NOMO-1 (cell line): ENCODE data around the gene LOXHD1.

Experiments
- DNase-seq, 2 experiments: peaks; one replicate each; lab custom pipeline; 2025; ENCODE audit not compliant: unreplicated experiment in 2 of 2; lab: John Stamatoyannopoulos, UW

LOXHD1 gene

DNA sequence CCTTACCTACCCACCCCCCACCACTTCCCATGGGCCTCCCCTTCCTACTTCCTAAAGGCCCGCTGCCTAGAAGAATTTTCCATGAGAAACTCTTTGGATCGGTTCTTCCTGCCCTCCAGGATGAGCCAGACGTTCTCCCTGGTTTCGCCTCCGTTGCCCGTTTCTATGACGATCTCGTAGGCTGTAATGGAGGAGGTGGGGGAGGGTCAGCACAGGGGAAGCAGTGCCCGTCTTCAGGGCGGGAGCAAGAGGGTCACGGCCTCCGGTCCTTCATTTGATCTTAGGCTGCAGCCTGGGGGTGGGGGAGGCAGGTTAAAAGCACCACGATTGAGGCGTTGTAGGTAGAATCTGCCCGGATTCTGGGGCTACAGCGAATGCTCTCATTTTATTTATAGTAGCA is 172.0 kb downstream of the LOXHD1 start:
- DNase-seq = no peak

DNA sequence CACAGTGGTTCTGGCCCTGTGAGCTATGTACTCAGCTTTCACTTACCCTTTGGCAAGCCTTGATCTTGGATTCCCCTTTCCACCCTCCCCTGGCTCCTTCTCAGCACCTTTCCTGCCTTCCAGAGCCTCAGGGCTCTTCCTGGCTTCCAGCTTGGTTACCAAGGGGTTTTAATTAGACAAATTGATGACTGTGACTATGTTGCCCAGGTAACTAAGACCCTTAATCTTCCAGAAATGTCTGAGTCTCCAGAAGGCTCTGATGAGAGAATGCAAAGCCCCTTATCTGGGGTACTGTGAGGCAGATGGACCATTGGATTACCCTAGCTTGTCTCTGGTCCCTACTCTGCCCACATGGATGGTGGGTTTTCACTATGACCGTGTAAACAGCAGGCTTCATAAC is 174.2 kb downstream of the LOXHD1 start:
- no peak for DNase-seq

DNA sequence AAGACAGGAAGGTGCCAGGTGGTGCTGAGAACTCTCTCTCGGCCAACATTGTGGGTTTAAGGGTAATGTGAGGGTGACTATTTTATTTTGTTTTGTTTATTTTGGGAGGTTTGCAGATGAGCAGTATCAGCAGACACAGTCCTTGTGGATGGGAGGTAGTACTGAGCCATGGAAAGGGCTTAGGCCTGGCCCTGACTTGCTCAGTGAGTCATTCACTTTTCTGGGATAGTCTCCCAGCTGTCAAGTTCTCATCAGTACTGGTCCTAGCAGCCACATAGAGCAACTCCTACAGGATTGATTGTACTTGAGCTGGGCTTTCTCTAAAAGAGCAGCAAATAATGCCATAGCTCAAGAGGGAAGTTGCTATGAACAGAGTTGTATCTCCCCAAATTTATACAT is 175.2 kb downstream of the LOXHD1 start:
- no peak for DNase-seq

DNA sequence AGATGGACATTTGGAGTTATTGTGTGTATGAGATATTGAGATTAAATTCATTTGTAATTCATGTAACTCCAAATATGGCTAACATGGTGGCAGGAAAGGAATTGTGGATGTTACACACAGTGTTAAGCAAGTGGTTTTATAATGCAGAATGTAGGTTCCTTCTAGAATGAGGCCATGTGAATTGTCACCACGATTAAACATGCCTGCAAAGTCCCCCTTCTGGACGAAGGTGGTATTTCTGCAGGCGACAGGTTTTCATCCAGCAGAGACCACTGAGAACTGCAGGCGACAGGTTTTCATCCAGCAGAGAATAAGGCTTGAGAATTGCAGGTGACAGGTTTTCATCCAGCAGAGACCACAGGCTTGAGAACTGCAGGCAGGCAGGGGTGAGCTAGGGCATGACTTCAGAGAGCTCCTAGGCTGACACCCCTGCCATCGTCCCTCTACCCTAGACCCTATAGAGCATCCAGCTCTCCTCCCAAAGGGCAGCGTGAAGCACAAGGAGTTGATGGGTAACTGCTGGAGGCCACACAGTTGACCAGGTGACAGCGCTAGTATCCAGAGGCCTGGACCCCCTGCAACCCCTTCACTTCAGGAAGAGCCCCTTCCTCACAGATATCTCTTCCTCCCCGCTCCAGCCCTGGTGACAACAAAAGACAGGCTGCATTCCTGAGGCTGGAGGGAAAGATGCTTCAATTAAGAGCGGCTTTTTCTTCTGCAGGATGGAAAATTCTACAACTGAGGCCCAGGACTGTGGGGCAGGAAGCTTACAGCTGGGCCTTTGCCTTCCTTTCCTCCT is 175.8 kb downstream of the LOXHD1 start:
- no peak for DNase-seq

DNA sequence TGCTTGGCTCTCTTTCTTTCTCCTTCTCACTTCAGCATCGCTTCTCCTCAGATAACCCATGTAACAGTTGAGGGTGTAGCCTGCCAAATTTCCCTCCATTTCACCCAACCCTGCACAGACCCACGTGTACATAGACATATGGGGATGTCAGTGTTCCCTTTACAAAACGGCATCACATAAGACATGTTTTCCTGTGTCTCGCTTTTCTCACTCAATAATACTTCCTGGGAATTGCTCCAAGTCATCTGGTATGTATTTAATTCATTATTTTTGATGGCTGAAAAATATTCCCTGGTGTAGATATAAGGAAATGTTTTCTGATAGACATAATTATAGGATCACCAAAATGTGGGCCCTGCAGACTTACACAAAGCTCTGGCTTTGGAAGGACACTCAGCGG is 176.8 kb downstream of the LOXHD1 start:
- DNase-seq = no peak

DNA sequence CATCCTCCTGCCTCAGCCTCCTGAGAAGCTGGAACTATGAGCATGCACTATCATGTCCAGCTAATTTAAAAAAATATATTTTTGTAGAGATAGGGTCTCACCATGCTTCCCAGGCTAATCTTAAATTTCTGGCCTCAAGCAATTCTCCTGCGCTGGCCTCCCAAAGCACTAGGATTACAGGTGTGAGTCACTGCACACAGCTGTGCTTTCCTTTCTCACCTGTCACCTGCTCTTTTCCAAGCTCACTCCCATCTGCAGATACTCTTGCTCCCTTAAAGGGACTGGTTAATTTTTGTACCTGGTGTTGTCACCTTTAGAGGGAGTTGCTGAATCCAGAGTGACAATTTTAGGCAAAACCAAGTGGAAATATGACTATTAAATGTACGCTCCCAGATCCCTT is 178.2 kb downstream of the LOXHD1 start:
- no peak for DNase-seq

DNA sequence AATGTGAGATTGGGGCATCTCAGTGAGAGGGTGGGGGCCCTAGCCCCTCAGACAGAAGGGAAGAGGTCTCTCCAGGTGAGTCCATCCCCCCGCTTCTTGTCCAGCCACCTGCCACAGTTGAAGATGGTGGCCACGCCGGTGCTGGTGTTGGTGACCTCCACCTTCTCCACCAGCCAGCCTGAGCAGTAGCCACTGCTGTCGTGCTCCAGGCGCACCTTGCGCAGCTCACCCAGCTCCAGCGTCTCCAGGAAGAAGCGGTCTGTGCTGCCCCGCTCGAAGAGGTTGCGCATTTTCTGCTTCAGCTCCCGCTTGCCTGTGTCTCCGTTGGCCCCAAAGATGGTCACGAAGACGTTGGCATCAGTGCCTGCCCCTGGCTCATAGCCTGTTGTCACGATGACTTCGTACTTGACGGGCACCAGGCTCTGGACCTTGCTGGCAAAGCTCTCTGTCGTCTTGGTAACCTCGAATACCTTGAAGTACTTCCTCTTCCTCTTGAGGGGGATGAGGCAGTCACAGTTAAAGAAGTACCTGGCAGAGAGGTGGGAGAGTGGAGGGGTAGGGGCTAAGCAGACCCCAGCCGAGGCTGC is 179.5 kb downstream of the LOXHD1 start:
- DNase-seq = no peak

DNA sequence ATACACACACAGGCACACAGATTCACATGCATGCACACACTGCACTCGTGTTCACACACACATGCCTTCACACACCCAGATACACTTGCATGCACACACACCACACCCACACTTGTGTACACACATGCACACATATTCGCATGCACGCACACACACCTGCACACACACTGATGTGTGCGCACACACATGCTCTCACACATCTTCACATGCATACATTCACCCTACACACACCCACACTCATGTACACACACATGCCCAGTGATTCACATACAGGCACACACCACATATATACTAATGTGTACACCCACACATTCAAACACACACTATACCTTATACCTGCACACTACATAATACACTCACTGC is 181.6 kb downstream of the LOXHD1 start:
- no peak for DNase-seq

DNA sequence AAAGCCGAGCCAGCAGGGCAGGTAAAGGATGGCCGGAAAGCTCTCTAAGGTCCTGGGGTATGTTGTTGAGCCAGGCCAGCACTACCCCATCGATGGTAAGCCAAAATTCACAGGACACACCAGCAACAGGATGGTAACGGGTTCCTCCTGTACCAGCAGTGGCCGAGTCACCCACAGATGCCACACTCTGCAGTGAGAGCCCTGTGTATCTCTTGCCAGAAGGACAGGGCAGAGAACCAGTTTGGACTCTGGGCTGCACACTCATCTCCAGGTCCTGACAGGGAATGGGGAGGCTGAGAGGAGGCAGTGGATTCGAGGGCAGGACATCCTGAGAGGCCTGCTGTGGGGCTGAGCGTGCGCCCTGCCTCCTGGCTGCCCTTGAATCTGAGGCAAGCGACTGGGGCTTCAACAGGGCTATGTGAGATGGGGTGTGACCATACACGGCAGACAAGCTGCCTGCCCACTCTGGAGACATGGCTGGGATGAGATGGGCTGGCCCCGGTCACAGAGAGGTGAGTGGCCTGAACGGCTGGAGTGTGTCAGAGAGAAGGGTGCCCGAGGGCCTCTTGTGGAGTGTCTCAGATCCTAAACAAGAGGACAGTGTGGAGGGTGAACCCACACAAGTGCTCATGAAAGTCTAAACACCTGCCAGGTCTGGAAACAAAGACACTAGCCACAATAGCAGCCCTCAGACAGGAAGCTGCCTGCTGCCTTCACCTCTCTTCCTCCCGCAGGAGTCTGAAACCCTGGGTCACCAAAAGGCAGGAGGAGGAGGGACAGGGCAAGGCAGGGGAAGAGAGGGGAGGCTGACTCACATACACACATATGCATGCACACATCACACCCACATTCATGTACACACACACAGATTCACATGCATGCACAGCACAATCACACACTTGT is 182.3 kb downstream of the LOXHD1 start:
- no peak for DNase-seq

DNA sequence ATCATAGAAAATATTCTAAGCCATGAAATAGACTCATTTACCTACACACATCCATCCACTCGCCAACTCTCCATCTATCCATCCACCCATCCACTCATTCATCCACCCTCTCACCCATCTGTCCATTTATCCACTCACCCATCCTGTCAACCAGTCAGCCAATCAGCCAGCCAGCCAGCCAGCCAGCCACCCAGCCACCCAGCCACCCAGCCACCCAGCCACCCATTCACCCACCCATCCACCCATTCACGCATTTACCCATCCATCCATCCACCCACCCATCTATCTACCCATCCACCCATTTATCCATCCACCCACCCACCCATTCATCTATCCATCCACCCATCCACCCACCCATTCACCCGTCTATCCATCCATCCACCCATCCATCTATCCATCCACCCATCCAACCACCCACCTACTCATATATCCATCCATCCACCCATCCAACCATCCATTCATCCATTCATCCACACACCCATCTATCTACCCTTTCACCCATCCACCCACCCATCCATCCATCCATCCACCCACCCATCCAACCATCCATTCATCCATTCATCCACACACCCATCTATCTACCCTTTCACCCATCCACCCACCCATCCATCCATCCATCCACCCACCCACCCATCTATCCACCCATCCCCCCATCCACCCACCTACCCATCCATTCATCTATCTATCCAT is 185.1 kb downstream of the LOXHD1 start:
- DNase-seq = no peak

DNA sequence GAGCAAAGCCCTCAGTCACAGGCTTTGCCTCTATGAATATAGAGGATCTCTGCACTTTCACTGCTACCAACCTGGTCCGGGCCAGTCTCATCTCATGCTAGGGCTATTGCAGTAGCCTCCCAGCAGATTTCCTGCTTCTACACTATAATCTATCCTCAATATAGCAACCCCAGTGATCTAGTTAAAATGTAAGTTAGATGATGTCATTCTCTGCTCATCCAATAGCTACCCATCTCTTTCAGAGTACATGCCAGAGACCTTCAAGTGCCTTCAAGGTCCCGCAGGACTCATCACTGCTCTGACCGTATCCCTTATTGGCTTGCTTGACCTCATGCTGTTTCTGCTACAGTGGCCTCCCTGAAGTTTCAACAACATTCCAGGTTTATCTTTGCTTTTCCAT is 186.3 kb downstream of the LOXHD1 start:
- DNase-seq = no peak

DNA sequence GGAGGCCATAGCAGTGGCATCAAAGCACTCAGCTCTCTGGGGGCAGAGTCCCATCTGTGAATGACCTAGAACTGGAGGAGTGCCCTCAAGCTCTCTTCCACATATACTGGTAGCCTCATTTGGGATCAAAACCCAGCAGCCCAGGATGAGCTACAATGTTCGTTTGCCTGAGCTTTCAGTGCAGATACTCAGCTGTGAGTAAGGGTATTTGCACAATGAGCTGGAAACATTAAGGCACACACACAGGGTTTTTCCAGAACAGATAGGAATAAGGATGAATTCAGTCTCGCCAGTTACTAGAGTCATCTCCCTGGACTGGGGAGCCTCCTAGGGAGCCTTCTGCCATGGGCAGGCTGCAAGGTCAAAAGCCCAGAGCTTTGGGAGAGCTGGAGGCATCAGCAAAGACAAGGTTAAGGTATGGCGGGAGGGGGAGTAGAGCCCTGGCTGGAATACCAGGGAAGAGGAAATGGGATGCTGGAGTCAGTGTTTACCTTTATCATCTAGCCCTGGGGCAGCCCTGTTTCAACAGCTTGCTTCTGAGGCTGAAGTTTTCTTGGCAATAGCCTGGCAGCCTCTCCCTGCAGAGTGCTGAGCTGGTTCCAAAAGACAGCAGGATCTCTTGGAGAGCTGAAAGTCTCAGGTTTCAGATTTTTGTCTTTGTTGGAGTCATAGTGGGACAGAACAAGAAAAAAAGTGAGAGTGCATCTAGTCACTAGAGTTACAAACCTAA is 187.7 kb downstream of the LOXHD1 start:
- DNase-seq = no peak

DNA sequence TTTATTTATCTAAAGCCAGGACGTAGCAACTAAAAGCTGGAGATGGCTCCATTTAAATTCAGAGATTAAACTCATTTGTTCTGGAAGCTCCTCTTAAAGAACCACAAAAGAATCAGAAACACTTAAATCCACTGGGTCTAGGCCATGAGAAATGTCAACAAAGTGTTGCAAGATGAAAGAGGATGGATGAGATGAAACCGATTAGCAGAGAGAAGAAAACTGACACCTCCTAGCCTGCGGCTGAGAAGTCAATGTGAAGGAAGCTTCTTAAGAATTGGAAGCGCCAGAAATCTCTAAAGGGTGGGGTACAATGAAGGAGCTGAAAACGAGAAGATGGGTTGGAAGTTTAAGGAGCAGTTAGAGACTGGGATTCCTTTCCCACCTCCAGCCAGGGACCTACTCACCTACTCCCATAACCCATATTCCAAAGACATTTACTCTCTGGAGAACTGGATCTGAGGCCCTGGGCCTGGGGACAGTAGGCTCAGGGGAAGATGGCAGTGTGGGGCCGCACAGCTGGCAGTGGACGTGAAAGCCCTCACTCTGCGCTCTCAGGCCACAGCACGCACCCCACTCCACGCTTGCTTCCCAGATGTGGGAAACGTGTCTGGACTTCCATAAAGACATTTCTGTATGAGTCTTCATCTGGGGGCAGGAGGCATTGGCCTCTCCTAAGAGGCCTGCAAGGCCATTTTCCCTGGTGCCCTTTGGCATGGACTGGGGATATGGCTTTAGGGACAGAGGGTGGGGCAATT is 188.4 kb downstream of the LOXHD1 start:
- no peak for DNase-seq

DNA sequence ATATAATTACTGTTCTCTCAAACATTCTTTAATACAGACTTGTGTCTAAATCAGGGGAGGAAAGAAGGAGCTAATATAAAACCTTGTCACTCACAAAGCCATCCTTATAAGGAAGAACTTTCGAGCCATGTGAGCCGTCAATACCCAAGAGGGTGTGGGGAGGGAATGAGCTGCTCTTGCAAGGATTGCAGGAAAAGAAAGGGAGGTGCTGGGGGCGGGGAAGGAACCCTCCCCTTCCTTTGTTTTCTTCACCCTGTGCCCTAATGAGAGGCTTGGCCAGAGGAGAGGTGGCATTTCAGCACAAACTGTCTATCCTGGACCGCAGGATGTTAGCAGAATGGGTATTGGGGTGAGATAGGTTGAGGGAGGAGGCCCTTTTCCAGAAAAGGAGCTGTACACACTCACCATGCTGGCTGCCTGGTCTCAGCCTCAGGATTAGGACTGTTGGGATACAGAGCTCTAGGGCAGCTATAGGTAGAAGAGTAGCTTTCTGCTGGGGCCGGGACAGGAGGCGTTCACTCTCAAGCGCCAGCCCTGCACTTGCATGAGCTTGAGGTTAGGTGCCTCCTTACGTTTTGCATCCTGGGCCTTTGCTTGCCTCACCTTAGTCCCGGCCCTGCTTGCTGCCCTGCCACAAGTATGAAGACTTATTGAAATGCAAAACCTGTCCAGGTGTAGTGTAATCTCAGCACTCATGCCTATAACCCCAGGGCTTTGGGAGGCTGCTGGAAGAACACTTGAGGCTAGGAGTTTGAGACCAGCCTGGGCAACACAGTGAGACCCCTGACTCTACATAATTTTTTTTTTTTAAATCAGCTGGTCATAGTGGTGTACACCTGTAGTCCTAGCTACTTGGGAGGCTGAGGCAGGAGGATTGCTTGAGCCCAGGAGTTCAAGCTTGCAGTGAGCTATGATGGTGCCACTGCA is 190.5 kb downstream of the LOXHD1 start:
- DNase-seq = no peak

DNA sequence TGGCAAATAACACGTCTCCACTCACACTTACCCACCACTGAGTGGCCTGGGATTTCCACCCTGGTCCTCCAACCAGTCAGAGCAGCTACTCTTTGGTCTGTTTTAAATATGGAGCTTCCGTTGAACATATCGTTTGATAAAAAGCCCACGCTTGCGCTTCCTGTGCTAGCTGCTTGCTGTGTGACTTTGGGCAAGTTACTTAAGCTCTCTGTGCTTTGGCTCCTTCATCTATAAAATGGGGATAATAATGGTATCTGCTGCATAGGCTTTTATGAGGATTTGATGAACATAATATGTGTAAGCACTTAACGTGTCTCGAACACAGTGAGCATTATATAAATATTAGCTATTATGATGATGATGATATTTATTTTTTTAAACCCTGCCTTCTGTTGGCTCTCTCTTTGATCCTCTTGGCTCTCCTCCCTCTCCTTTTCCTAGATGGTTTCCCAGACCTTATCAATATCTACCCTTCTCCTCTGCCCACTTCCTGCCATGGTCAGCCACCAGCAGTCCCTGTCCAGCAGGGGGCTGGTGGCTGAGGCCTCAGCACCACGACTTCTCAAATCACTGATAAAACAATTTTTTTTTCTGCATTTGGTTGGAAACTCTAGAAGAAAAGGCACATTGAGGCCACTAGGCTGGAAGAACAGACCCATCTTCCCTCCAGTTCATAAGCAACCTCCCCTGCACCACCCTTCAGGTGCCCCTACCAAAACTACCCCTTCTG is 191.9 kb downstream of the LOXHD1 start:
- no peak for DNase-seq

DNA sequence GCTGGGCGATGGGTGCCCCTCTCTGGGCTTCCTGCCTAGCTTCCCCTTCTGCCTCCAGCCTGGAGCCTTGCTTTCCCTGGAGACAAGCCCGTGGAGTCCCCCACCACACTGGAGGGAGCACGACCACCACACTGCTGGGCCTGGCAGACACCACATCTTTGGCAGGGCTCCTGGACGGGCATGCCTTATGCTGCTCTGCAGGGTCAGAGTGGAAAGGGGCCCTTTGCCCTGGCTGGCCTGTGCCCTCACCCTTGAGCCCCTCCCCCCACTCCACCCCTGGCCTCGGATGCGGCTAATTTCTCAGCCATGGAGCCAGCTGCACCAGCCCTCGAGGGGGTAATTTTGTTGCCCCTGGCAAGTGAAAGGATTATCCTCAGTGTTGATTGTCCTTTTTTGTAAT is 194.5 kb downstream of the LOXHD1 start:
- DNase-seq = no peak

DNA sequence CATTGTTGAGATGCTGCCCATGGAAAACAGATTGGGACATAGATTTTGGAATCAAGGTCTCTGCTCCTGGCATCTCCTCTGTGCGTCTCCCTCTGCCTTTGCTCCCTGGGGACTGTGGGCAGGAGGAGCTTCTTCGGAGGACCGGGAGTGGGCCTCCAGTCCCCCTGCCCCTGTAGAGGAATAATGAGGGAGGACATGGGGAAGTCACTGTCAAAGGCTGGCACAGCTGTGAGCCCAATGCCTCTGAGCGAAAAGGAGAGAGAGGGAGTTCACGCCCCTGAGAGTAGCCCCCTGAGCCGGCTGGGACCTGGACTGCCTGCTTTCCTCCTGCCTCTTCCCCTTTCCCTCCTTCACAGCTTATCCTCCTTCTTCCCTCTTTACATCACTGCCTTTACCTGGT is 195.0 kb downstream of the LOXHD1 start:
- DNase-seq = no peak

DNA sequence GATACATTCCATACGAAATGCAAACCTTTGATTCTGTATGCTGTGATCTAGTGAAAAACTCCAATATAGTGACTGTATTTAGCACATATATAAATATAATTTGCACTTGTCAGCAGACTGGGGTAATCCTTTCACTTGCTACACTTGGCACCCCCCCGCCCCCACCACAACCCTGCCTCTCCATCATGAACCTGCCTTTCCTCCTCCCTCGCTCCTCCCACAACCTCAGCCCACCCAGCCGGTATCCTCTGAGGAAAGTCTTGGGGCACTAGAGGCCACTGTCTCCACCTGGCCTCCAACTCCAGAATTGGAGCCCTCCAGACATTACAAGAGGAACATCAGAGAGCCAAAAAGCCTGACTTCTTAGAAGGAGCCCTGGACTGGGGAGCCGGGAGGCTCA is 196.3 kb downstream of the LOXHD1 start:
- no peak for DNase-seq
